ENCODE data around the gene S100A13.
"Not testable (repeated sequence)": the region's sequence is repeated elsewhere in the genome, so short reads cannot be mapped to it uniquely, and the experiment has no call there.

S100A13 gene

DNA sequence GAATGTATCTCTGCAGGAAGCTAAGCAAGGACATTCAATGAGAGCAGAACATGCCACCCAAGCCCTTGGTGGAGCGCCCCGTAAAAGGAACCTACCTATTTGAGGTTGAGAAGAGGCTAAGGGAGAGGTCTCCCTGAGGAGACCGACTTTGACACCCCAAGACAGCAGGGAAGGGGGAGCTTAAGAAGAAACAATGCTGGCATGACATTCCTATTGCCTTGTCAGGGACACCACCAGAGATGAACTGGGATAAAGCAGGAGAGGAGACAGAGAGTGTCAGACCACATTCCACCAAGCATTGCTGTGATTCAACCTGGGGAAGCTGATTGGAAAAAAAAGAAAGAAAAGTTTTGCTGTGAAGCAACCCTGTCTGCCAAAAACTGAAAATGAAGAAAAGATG is 48.4 kb downstream of the S100A13 start:
- no peak for DNase-seq (ENCODE audit: extremely low spot score)
- TF ChIP-seq, protein P1, sequence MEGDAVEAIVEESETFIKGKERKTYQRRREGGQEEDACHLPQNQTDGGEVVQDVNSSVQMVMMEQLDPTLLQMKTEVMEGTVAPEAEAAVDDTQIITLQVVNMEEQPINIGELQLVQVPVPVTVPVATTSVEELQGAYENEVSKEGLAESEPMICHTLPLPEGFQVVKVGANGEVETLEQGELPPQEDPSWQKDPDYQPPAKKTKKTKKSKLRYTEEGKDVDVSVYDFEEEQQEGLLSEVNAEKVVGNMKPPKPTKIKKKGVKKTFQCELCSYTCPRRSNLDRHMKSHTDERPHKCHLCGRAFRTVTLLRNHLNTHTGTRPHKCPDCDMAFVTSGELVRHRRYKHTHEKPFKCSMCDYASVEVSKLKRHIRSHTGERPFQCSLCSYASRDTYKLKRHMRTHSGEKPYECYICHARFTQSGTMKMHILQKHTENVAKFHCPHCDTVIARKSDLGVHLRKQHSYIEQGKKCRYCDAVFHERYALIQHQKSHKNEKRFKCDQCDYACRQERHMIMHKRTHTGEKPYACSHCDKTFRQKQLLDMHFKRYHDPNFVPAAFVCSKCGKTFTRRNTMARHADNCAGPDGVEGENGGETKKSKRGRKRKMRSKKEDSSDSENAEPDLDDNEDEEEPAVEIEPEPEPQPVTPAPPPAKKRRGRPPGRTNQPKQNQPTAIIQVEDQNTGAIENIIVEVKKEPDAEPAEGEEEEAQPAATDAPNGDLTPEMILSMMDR (IDR thresholded peaks at IDR 0.05; ENCODE audit: control extremely low read depth, extremely low read depth, low read depth, missing control alignments) = no peak
- CTCF ChIA-PET = interaction anchor here (1.4 to 3.9 kb wide), 4 partner anchors 10 to 49 kb away, joined by 8 to 22 read pairs (median 12); partner anchors contain the start of genes S100A1 and S100A13
- POLR2A ChIA-PET = no interaction called here

- POLR2A ChIA-PET = no interaction called here
- TF ChIP-seq, protein P1 (IDR thresholded peaks at IDR 0.05; ENCODE audit: control extremely low read depth, extremely low read depth, low read depth, missing control alignments) = no peak
- DNase-seq (ENCODE audit: extremely low spot score) = no peak
- CTCF ChIA-PET = interaction anchor here (1.4 to 3.9 kb wide), 5 partner anchors 10 to 68 kb away, joined by 8 to 22 read pairs (median 9); partner anchors contain the start of genes S100A1 and S100A13
Measured at GRCh38 chr1:153578490-153578889, 48.8 kb downstream of the S100A13 start.

GRCh38 chr1:153577624-153578051 is 49.7 kb downstream of the S100A13 start:
- TF ChIP-seq, protein P1 (IDR thresholded peaks at IDR 0.05; ENCODE audit: control extremely low read depth, extremely low read depth, low read depth, missing control alignments) = no peak
- CTCF ChIA-PET = interaction anchor here (1.1 to 3.9 kb wide), 12 partner anchors 9 to 83 kb away, joined by 3 to 22 read pairs (median 6); partner anchors contain the start of genes S100A1, S100A13 and S100A14
- DNase-seq (ENCODE audit: extremely low spot score) = no peak
- POLR2A ChIA-PET = no interaction called here

GRCh38 chr1:153577138-153577537 is 50.2 kb downstream of the S100A13 start:
- no peak for DNase-seq (ENCODE audit: extremely low spot score)
- ChIA-PET POLR2A (no interaction called here), CTCF (interaction anchor here (1.1 to 3.9 kb wide), 12 partner anchors 9 to 83 kb away, joined by 3 to 22 read pairs (median 6); partner anchors contain the start of genes S100A1, S100A13 and S100A14)
- TF ChIP-seq, protein P1 (IDR thresholded peaks at IDR 0.05; ENCODE audit: control extremely low read depth, extremely low read depth, low read depth, missing control alignments) = no peak

DNA sequence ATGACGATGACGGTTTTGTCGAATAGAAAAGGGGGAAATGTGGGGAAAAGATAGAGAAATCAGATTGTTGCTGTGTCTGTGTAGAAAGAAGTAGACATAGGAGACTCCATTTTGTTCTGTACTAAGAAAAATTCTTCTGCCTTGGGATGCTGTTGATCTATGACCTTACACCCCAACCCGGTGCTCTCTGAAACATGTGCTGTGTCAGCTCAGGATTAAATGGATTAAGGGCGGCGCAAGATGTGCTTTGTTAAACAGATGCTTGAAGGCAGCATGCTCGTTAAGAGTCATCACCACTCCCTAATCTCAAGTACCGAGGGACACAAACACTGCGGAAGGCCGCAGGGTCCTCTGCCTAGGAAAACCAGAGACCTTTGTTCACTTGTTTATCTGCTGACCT is 51.8 kb downstream of the S100A13 start:
- POLR2A ChIA-PET = interaction anchor here (0.5 kb wide), 1 partner anchor 436 kb away, joined by 4 read pairs; no protein-coding TSS in a partner anchor
- CTCF ChIA-PET = interaction anchor here (0.9 to 3.9 kb wide), 3 partner anchors 30 to 52 kb away, joined by 3 to 22 read pairs (median 7); partner anchors contain the start of genes S100A1 and S100A13

GRCh38 chr1:153575081-153575491 is 52.2 kb downstream of the S100A13 start:
- DNase-seq (ENCODE audit: extremely low spot score); POLR2A ChIA-PET: not testable (repeated sequence)
- CTCF ChIA-PET = interaction anchor here (3.9 kb wide), 1 partner anchor 52 kb away, joined by 22 read pairs; the partner anchor contains the start of genes S100A1 and S100A13

More for the DNA sequence above, 51.8 kb downstream of the S100A13 start:
- not testable (repeated sequence) for DNase-seq (ENCODE audit: extremely low spot score)

GRCh38 chr1:153573351-153573750 is 54.0 kb downstream of the S100A13 start:
- POLR2A ChIA-PET = no interaction called here
- CTCF ChIA-PET = interaction anchor here (0.6 to 7.1 kb wide), 19 partner anchors 12 to 762 kb away, joined by 3 to 136 read pairs (median 10); partner anchors contain the start of genes S100A14, S100A16, S100A4 and S100A6
- TF ChIP-seq, protein P1 (IDR thresholded peaks at IDR 0.05; ENCODE audit: control extremely low read depth, extremely low read depth, low read depth, missing control alignments) = no peak
- DNase-seq (ENCODE audit: extremely low spot score) = no peak
